Measurements from ENCODE around the gene DNAJB2.
"Not testable (repeated sequence)": the region's sequence is repeated elsewhere in the genome, so short reads cannot be mapped to it uniquely, and the experiment has no call there.

DNAJB2 gene

DNA sequence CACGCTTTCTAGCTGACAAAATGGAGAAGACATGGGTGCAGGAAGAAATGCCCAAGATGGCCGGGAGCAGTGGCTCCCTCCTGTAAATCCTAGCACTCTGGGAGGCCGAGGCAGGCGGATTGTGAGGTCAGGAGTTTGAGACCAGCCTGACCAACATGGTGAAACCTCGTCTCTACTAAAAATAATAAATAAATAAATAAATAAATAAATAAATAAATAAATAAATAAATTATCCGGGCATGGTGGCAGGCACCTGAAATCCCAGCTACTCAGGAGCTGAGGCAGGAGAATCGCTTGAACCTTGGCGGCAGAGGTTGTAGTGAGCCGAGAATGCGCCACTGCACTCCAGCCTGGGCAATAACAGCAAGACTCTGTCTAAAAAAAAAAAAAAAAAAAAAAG, 20.2 kb upstream of the DNAJB2 start:
- not testable (repeated sequence) for DNase-seq (ENCODE audit: low spot score)

DNA sequence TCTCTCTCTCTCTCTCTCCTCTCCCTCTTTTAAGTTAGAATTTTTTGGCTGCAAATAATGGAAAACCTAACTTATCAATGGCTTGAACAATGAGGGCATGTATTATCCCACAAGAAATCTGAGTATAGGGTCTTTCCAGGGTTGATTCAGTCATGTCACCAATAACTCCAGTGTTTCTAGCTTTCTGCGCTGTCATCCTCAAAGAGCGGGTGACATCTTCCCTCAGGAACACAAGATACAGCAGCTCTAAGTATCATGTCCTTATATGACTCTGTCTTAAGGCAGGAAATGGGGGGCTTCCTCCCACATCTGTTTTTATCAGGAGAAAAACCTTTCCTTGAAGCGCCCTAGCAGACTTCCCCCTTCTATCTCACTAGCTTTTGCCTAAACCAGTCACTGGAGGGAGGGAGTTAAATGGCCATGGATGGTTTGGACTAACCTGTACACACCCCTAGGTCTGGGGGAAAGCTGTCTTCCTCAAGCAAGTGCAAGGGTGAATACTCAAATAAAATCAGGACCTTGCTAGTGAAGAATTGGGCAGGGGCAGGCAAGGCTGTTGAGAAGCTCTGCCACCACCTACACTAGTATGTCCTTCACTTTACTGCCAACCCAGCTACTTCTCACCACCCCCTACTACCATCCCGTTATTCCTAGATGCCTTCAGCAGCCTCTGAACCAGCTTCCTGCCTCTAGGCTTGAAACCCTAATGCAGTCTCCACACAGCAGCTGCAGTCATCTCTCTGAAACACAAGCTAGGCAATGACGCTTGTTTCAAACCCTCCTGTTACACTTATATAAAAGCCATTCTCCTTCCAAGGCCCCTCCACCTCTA, 17.9 kb upstream of the DNAJB2 start:
- no peak for DNase-seq (ENCODE audit: low spot score)

DNA sequence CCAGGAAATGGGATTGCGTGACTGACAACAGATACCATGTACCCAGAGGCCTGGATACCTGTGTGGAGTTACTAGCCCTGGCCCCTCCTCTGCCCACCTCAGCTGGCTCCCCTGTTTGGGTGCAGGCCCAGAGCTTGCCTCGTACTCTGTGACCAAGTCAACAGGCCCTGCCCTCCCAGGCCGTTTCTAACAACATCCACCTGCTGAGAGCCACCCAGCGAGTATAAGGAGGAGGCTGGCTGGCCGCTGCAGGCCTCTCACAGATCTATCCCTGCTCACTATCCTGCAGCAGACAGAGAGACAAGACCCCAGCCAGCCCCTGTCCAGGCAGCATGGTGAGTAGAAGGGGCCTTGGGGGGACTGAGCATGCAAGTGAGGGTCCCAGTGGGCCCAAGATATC, 12.9 kb upstream of the DNAJB2 start:
- DNase-seq (ENCODE audit: low spot score) = no peak

DNA sequence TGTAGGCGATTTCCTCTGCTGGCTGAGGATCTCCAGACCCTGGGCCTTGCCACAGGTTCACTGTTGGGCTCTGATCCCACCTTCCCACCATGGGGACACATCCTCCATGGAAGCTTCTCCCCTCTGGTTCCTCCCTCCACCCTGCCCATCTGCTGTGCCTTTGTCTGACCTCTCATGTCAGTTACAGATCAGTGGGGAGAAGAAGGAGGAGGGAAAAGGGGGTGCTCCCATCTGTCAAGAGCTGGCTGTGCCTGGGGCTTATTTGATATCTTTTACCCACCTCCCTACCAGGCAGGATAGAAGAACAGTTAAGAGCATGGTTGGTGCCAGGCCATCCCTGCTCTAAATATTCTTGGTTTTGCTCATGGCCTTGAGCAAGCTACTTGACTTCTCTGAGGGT, 12.3 kb upstream of the DNAJB2 start:
- DNase-seq (ENCODE audit: low spot score) = no peak

- DNase-seq (ENCODE audit: low spot score) = no peak
These were observed 10.9 kb upstream of the DNAJB2 start for GRCh38 chr2:219268294-219268693.

DNA sequence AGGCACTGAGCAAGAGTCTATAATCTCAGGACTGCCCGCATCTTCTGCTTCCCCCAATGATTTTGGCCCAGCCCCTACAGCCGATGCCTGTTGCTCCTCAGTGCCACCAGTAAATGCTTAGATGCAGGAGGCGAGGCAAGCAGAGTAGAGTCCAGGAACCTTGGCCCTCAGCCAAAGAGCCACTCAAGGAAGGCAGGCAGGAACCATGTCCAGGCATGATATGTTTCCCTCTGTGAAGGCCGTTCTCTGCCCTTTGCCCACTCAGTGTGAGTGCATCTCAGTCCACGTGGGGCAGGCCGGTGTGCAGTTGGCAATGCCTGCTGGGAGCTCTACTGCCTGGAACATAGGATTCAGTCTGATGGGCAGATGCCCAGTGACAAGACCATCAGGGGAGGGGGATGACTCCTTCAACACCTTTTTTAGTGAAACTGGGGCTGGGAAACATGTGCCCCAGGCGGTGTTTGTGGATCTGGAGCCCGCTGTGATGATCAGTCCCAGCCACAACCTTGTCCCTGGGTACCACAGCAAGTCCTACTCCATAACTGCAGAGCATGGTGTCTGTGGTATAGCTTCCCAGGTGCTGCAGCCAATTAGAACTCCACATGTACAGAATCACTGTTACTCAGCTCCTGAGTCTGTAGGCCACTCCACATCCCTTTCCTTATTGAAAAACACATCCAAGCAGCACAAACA, 9.7 kb upstream of the DNAJB2 start:
- no peak for DNase-seq (ENCODE audit: low spot score)

- DNase-seq (ENCODE audit: low spot score) = no peak
These were observed 9.2 kb upstream of the DNAJB2 start for GRCh38 chr2:219270055-219270372.

DNA sequence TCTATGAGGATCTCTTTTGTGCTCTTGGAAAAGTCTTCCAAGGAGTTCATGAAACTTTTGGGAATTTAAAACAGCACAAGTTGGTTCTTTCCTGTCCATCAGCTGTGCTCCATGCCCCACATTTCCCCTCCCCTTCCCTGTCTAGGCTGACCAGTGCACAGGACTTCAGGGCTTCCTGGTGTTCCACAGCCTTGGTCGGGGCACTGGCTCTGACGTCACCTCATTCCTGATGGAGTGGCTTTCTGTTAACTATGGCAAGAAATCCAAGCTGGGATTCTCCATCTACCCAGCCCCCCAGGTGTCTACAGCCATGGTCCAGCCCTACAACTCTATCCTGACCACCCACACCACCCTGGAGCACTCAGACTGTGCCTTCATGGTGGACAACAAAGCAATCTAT, 8.1 kb upstream of the DNAJB2 start:
- no peak for DNase-seq (ENCODE audit: low spot score)

DNA sequence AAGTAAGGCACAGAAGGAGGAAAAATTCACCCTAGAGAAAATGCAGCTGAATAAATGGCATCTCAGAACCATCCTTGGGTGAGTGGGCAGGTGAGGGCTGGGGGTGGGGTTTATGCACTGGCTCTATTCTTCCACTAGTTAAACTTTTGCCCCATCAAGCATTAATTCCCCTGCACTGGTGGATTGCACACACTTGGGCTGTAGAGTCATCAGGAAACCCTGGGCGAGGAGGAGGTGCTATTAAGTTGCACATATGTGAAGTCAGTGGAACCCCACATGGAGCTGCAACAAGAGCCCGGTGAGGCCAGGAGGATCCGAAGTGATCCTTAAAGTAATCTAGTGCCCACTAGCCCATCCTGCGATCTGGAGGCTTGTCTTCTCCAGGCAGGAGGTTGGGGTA, 6.8 kb upstream of the DNAJB2 start:
- no peak for DNase-seq (ENCODE audit: low spot score)

DNA sequence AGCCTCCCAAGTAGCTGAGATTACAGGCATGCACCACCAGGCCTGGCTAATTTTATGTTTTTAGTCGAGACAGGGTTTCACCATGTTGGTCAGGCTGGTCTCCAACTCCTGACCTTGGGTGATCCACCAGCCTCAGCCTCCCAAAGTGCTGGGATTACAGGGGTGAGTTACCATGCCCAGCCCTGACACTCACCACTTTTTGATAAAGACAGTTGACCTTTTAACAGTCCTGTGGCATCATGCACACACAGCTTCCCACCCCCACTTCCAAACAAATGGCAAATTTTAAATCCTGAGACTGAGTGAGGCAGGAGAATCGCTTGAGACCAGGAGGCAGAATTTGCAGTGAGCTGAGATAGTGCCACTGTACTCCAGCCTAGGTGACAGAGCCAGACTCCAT, 6.2 kb upstream of the DNAJB2 start:
- DNase-seq (ENCODE audit: low spot score) = no peak

GRCh38 chr2:219273937-219274336, 5.2 kb upstream of the DNAJB2 start:
- no peak for DNase-seq (ENCODE audit: low spot score)

- DNase-seq (ENCODE audit: low spot score) = no peak
These were observed 4.7 kb upstream of the DNAJB2 start for GRCh38 chr2:219274361-219274921.

DNA sequence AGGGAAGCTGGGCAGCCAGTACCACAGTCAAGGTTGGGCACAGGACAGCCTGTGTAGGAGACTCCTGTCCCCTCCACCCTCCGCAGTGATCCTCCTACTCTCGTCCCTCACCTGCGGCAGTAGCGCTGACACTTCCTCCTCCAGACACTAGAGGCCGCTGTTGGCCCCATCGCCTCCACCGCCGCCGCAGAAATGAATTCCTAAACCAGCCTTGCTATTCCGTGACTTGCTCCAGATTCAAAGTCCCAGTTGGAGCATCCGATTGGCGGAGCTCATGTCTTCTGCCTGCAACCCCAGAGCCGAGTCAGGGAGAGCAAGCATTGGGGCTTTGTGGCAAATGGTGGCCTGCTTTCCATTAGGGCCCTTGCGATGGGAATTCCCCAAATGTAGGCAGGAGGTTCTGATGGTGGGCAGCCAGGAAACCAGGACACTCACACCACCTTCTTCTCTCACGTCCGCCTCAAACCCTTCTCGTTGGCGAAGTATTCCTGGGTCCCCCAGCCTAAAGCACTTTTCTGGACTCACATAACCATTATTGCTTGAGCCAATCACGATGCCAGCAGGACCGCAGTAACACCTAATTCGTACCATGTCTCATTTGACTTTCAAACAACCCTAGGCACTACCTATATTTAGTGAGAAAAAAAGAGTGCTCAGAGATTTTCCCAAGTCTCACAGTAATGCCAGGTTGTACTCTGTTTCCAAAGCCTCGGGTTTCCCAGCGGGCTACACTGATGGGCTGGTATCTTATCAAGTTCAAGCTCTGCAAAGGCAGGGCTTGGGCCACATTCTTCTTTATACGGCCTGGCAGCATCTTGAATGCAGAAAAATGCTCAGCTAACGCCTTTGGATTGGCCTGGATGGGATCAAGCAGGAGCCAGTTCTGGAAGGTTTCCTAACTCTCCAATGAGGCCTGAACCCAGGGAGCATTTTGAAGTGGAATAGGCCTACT, 1.2 kb upstream of the DNAJB2 start:
- DNase-seq (ENCODE audit: low spot score) = peak; percentile 83

DNA sequence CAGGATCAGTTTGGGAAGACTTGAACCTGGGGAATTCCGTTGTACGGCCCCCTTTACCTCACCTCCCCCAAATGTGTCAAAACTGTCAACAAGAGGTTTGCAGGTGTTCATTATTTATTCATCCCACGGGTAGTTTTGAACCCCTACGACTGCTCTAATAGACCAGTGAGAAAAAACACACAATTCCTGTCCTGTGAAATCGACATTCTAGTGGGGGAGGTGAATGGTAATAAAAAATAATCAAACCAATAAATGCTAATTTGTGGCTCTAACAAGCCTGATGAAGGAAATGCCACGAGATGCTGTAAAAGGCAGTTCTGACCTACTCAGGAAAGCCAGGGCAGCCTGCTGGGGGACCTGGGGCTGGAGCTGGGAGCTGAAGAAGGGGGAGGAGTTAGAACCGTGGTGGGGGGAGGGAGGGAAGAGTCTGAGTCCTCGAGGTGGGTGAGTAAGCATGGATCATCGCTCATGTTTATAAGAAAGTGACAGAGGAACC, 463 bp upstream of the DNAJB2 start:
- no peak for DNase-seq (ENCODE audit: low spot score)

DNA sequence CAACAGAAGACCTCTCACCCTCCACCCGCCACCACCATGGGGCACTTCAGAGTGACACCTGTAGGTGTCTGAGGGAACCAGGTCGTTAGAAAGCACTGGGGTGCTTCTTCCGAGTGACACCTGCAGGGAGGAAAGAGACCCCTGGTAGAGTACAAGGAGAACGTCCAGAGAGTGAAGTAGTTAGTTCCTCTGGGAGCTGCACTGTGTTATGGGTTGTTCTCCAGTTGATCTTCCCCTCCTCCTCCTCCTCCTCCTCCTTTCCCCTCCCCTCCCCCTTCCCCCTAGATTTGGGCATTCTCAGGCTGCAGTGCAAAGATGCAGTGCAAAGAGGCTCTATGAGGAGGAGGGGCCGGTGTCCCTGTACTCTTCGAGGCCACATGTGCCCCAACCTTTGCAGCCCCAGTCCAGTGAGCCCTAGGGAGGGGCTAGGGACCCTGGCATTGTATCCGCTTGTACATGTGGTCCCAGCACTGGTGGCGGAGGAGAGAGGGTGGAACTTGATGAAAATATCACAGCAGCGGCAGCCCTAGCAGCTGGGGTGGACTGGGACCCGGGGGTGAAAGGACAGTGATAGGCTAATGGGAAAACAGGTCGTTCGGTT, 850 bp downstream of the DNAJB2 start:
- peak; percentile 37 for DNase-seq (ENCODE audit: low spot score)

DNA sequence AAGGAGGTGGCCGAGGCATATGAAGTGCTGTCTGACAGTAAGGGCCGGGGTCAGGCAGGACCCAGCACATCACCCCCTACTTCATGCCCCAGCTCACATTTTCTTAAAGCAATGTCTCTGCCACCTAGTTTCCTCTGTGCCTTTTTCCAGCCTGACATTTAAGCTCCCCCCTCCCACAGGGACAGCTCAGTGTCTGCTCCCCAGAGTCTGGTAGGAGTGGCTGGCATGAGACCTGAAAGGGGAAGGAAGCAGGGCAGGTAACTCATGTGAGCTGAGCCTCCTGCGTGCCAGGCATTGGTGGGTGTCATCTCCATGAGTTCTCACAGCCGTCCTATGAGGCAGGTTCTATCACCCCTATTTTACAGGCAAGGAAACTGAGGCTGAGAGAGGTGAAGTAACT, 1.5 kb downstream of the DNAJB2 start:
- DNase-seq (ENCODE audit: low spot score) = peak; percentile 7

GRCh38 chr2:219281588-219281987, 2.4 kb downstream of the DNAJB2 start:
- no peak for DNase-seq (ENCODE audit: low spot score)

- DNase-seq (ENCODE audit: low spot score) = no peak
These were observed 3.2 kb downstream of the DNAJB2 start for GRCh38 chr2:219282375-219282774.

DNA sequence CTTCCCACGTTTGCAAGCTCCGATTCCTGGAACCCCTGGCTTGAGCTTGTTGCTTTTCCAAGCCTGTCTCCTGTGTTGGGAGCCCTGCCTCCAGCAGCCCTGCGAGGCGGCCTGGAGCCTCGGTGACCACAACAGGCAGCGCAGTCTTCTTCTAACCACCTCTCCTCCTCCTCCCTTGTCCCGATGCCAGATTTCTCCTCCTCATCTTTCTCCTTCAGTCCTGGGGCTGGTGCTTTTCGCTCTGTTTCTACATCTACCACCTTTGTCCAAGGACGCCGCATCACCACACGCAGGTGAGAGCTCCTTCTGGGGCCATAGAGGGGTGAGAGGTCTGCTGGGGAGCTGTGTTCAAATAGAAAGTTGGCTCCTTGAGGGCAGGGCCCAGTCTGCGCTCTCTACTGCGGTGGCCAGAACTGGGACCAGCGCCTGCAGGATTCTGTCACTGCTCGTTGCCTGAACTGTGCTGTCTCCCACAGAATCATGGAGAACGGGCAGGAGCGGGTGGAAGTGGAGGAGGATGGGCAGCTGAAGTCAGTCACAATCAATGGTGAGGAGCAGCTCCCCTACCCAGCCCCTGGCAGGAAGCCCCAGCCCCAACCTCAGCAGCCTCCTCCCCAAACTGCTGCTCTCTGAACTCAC, 3.9 kb downstream of the DNAJB2 start:
- no peak for DNase-seq (ENCODE audit: low spot score)

DNA sequence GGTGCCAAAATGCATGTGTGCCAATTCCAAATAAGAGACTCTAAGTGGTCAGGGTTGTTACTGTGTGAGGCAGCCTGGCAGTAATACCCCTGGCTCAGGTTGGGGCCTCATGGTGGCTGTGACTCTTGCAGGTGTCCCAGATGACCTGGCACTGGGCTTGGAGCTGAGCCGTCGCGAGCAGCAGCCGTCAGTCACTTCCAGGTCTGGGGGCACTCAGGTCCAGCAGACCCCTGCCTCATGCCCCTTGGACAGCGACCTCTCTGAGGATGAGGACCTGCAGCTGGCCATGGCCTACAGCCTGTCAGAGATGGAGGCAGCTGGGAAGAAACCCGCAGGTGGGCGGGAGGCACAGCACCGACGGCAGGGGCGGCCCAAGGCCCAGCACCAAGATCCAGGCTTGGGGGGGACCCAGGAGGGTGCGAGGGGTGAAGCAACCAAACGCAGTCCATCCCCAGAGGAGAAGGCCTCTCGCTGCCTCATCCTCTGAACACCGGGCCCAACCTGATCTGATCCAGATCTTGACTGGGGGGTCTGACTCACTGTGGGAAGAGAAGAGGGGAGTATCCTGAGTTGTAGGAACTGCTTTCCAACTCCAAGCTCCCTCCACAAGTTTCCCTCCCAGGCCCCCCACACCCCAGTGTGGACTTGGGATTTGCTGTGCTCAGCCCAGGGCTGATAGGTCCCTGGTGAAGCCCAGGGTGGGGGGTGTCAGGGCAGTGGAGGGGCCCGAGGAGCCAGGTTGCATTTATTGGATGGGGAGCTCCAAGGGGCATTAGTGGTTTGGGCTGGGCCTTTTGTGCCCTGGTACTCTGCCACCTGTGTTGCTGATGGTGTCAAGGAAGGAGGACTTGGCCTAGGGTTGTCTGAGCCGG, 5.6 kb downstream of the DNAJB2 start:
- no peak for DNase-seq (ENCODE audit: low spot score)

All from D341Med (cell line).